ENCODE data around the gene GPR155.
A peak's percentile ranks its signal among the peaks of the same experiment; 100 is the strongest.

The GPR155 gene

GRCh38 chr2:174450021-174450816 is 36.6 kb downstream of the GPR155 start:
- TF ChIP-seq CTCF (IDR thresholded peaks at IDR 0.05; ENCODE audit: low read length, missing control alignments): no peak
- no peak overlapping the region for H3K4me3 ChIP-seq (replicated peaks; ENCODE audit: low read depth, low read length)
- no peak for DNase-seq (ENCODE audit: low read depth)

GRCh38 chr2:174449033-174449432 is 37.8 kb downstream of the GPR155 start:
- H3K4me3 ChIP-seq (replicated peaks; ENCODE audit: low read depth, low read length): no peak overlapping the region
- TF ChIP-seq CTCF (IDR thresholded peaks at IDR 0.05; ENCODE audit: low read length, missing control alignments): no peak
- DNase-seq (ENCODE audit: low read depth): no peak

GRCh38 chr2:174446531-174446930 is 40.3 kb downstream of the GPR155 start:
- no peak for TF ChIP-seq CTCF (IDR thresholded peaks at IDR 0.05; ENCODE audit: low read length, missing control alignments)
- no peak for DNase-seq (ENCODE audit: low read depth)
- no peak overlapping the region for H3K4me3 ChIP-seq (replicated peaks; ENCODE audit: low read depth, low read length)

- DNase-seq (ENCODE audit: low read depth): peak; percentile 41
- TF ChIP-seq CTCF (IDR thresholded peaks at IDR 0.05; ENCODE audit: low read length, missing control alignments): no peak
- no peak overlapping the region for H3K4me3 ChIP-seq (replicated peaks; ENCODE audit: low read depth, low read length)
Observed at GRCh38 chr2:174445248-174445647, 41.6 kb downstream of the GPR155 start.

- DNase-seq (ENCODE audit: low read depth): no peak
- no peak for TF ChIP-seq CTCF (IDR thresholded peaks at IDR 0.05; ENCODE audit: low read length, missing control alignments)
- H3K4me3 ChIP-seq (replicated peaks; ENCODE audit: low read depth, low read length): no peak overlapping the region
Observed at GRCh38 chr2:174444761-174445160, 42.1 kb downstream of the GPR155 start.

GRCh38 chr2:174442546-174443510 is 44.0 kb downstream of the GPR155 start:
- no peak overlapping the region for H3K4me3 ChIP-seq (replicated peaks; ENCODE audit: low read depth, low read length)
- peak; percentile 85 for DNase-seq (ENCODE audit: low read depth)
- no peak for TF ChIP-seq CTCF (IDR thresholded peaks at IDR 0.05; ENCODE audit: low read length, missing control alignments)
